DND-41 (cell line): ENCODE data around the gene PAPOLB.

Experiments
- ATAC-seq: fragments of 200-7000 bp; cut with Tn5 transposase; 3 replicates; pipeline ENCODE4 v1.9.1; 2021; ENCODE audit warnings: low read depth; ENCODE audit not compliant: insufficient read depth
- DNase-seq: peaks from one replicate; pipeline ENCODE4 v3.0.0-alpha.2; 2020
- H2AFZ ChIP-seq: 2 replicates; pipeline ENCODE4 v1.6.0; 2012; ENCODE audit warnings: low read depth, low read length
- H3K27ac ChIP-seq: 2 replicates; pipeline ENCODE4 v1.5.1; 2012; ENCODE audit warnings: low read length, inconsistent platforms
- H3K27me3 ChIP-seq: fragments of 200-600 bp; sonication (generic); 2 replicates; pipeline ENCODE4 v1.6.0; 2012; ENCODE audit warnings: low read length, mild to moderate bottlenecking, inconsistent platforms; ENCODE audit not compliant: insufficient read depth, poor library complexity
- H3K36me3 ChIP-seq: 2 replicates; pipeline ENCODE4 v1.5.1; 2012; ENCODE audit warnings: low read length, inconsistent platforms; ENCODE audit not compliant: insufficient read depth
- H3K4me1 ChIP-seq: 2 replicates; pipeline ENCODE4 v1.5.1; 2012; ENCODE audit warnings: mild to moderate bottlenecking, low read length; ENCODE audit not compliant: insufficient read depth
- H3K4me2 ChIP-seq: 2 replicates; pipeline ENCODE4 v1.6.0; 2012; ENCODE audit warnings: mild to moderate bottlenecking, moderate library complexity, low read length, inconsistent platforms; ENCODE audit not compliant: insufficient read depth
- H3K4me3 ChIP-seq, 2 experiments: fragments of 200-600 bp in 1 of 2; shearing (Covaris generic) in 1 of 2; 2 replicates each; pipeline ENCODE4 v1.5.1; 2012 to 2016; ENCODE audit warnings: inconsistent platforms in 2 of 2, low read length in 2 of 2, mild to moderate bottlenecking in 2 of 2, low read depth in 1 of 2, moderate library complexity in 1 of 2
- H3K79me2 ChIP-seq: 2 replicates; pipeline ENCODE4 v1.6.0; 2012; ENCODE audit warnings: low read length, inconsistent platforms; ENCODE audit not compliant: insufficient read depth
- H3K9ac ChIP-seq: 2 replicates; pipeline ENCODE4 v1.6.0; 2012; ENCODE audit warnings: low read depth, mild to moderate bottlenecking, inconsistent platforms, low read length, moderate library complexity
- H3K9me3 ChIP-seq: 2 replicates; pipeline ENCODE4 v1.5.1; 2012; ENCODE audit warnings: low read length, moderate library complexity, mild to moderate bottlenecking, inconsistent platforms; ENCODE audit not compliant: insufficient read depth, severe bottlenecking
- H4K20me1 ChIP-seq: 2 replicates; pipeline ENCODE4 v1.6.0; 2012; ENCODE audit warnings: low read length; ENCODE audit not compliant: insufficient read depth
- CTCF ChIP-seq: IDR thresholded peaks from 2 replicates; pipeline ENCODE4 v1.5.1; 2012; ENCODE audit warnings: borderline replicate concordance, low read length, moderate library complexity, mild to moderate bottlenecking; ENCODE audit not compliant: poor library complexity, severe bottlenecking; ENCODE audit errors: extremely low read depth
- EZH2 ChIP-seq: IDR thresholded peaks from 3 replicates; pipeline ENCODE4 v1.6.1; 2012; ENCODE audit warnings: borderline replicate concordance, low read depth, mild to moderate bottlenecking, moderate library complexity, low read length, inconsistent platforms; ENCODE audit not compliant: severe bottlenecking

The PAPOLB gene

GRCh38 chr7:4868493-4868892 is 6.7 kb upstream of the PAPOLB start:
- no peak for ATAC-seq
- no peak for TF ChIP-seq EZH2
- TF ChIP-seq CTCF = no peak
- Histone ChIP-seq H3K27ac (no peak overlapping the region), H2AFZ (no peak overlapping the region), H4K20me1 (no peaks in the 10 kb centered on the region), H3K4me1 (no peaks in the 10 kb centered on the region), H3K4me2 (no peak overlapping the region), H3K27me3 (peaks cover 18% of the 10 kb centered on the region), H3K36me3 (no peaks in the 10 kb centered on the region), H3K9me3 (no peaks in the 10 kb centered on the region), H3K4me3 (no peak overlapping the region), H3K9ac (no peak overlapping the region), H3K79me2 (no peaks in the 10 kb centered on the region)
- DNase-seq = no peak

GRCh38 chr7:4866528-4867496 is 5.0 kb upstream of the PAPOLB start:
- H4K20me1 ChIP-seq = no peaks in the 10 kb centered on the region
- no peaks in the 10 kb centered on the region for H3K4me1 ChIP-seq
- TF ChIP-seq CTCF = no peak
- TF ChIP-seq EZH2 = no peak
- ATAC-seq = no peak
- no peak overlapping the region for H3K27ac ChIP-seq
- H3K79me2 ChIP-seq = no peaks in the 10 kb centered on the region
- no peak overlapping the region for H3K4me2 ChIP-seq
- no peaks in the 10 kb centered on the region for H3K9me3 ChIP-seq
- H3K9ac ChIP-seq = no peak overlapping the region
- no peak overlapping the region for H3K4me3 ChIP-seq
- no peaks in the 10 kb centered on the region for H3K36me3 ChIP-seq
- H3K27me3 ChIP-seq = peaks cover 21% of the 10 kb centered on the region
- H2AFZ ChIP-seq = no peak overlapping the region
- DNase-seq = no peak

- no peak overlapping the region for H3K4me3 ChIP-seq
- H2AFZ ChIP-seq = no peak overlapping the region
- no peaks in the 10 kb centered on the region for H3K4me1 ChIP-seq
- TF ChIP-seq CTCF = no peak
- no peak for TF ChIP-seq EZH2
- no peaks in the 10 kb centered on the region for H3K79me2 ChIP-seq
- no peak overlapping the region for H3K27ac ChIP-seq
- no peak overlapping the region for H3K9ac ChIP-seq
- H3K36me3 ChIP-seq = no peaks in the 10 kb centered on the region
- DNase-seq (no peak), ATAC-seq (no peak)
- H3K27me3 ChIP-seq = peaks cover 21% of the 10 kb centered on the region
- no peaks in the 10 kb centered on the region for H4K20me1 ChIP-seq
- H3K4me2 ChIP-seq = no peak overlapping the region
- no peaks in the 10 kb centered on the region for H3K9me3 ChIP-seq
Measured at GRCh38 chr7:4862156-4862555, 326 bp upstream of the PAPOLB start.
